A673 (cell line): ENCODE results near the gene SNAPC2. TPM values are rescaled to one million over a fixed set of nuclear protein-coding genes. Genes with fewer than 3 reads are reported as not detected.

Experiments
- BruUV-seq: library from RNA; stranded (reverse); fragments of 400-500 nt; replicated peaks from 2 replicates; lab custom pipeline; 2021; lab: Mats Ljungman, UMichigan
- CTCF ChIA-PET: fragments of 300-600 bp; sonication (Branson Sonifier 250); formaldehyde crosslinking; loops from one replicate; lab custom pipeline; 2022; ENCODE audit warnings: antibody characterized with exemption; lab: Charles Lee
- POLR2A ChIA-PET: fragments of 300-600 bp; sonication (Branson Sonifier 250); formaldehyde crosslinking; loops from one replicate; lab custom pipeline; 2022; ENCODE audit warnings: antibody characterized with exemption; ENCODE audit not compliant: low non-redundant PET; lab: Charles Lee
- DNase-seq: peaks from one replicate; pipeline ENCODE4 v3.0.0-alpha.2; 2015; ENCODE audit warnings: low spot score
- H3K27ac ChIP-seq: fragments of 200-600 bp; sonication (generic); 2 replicates; pipeline ENCODE4 v1.5.1; 2016; ENCODE audit warnings: mixed run types, low read depth, mild to moderate bottlenecking, mixed read lengths, antibody characterized with exemption, low read length; ENCODE audit not compliant: poor library complexity, severe bottlenecking
- H3K27me3 ChIP-seq: fragments of 200-600 bp; sonication (generic); replicated peaks from 2 replicates; pipeline ENCODE4 v1.6.1; 2017; ENCODE audit warnings: mixed run types, low read depth, mild to moderate bottlenecking, mixed read lengths, antibody characterized with exemption, low read length; ENCODE audit not compliant: insufficient read depth, poor library complexity
- H3K36me3 ChIP-seq: fragments of 200-600 bp; sonication (generic); 2 replicates; pipeline ENCODE4 v1.6.1; 2016; ENCODE audit warnings: mixed run types, mild to moderate bottlenecking, mixed read lengths, antibody characterized with exemption, low read length; ENCODE audit not compliant: insufficient read depth, poor library complexity, severe bottlenecking
- H3K4me1 ChIP-seq: fragments of 200-600 bp; sonication (generic); 2 replicates; pipeline ENCODE4 v1.6.1; 2017; ENCODE audit warnings: mixed run types, mild to moderate bottlenecking, mixed read lengths, antibody characterized with exemption, low read length; ENCODE audit not compliant: insufficient read depth, poor library complexity, severe bottlenecking
- H3K4me3 ChIP-seq: fragments of 200-600 bp; sonication (generic); 2 replicates; pipeline ENCODE4 v1.5.1; 2016; ENCODE audit warnings: low read depth, mixed run types, mild to moderate bottlenecking, mixed read lengths, low read length; ENCODE audit not compliant: poor library complexity, severe bottlenecking
- H3K9me3 ChIP-seq: fragments of 200-600 bp; sonication (generic); 2 replicates; pipeline ENCODE4 v1.6.1; 2016; ENCODE audit warnings: mixed run types, low read depth, mild to moderate bottlenecking, mixed read lengths, antibody characterized with exemption, low read length; ENCODE audit not compliant: poor library complexity, severe bottlenecking
- CTCF ChIP-seq: fragments of 300-800, 200-600 bp; sonication (generic); conservative IDR thresholded peaks from 2 replicates; pipeline ENCODE4 v1.5.1; 2017; ENCODE audit warnings: low read depth, mild to moderate bottlenecking, antibody characterized with exemption, low read length, moderate library complexity, mixed read lengths
- EZH2 ChIP-seq: fragments of 200-600 bp; sonication (generic); IDR thresholded peaks from 2 replicates; pipeline ENCODE4 v1.6.1; 2017; ENCODE audit warnings: borderline replicate concordance, low read depth, mild to moderate bottlenecking, mixed read lengths, antibody characterized with exemption, low read length; ENCODE audit not compliant: poor library complexity, severe bottlenecking
- intact Hi-C: fragments of 100-400 bp; cut with micrococcal nuclease; formaldehyde crosslinking; loops from one replicate; pipeline ENCODE4 v1.10.0; 2022; ENCODE audit not compliant: unreplicated experiment
- total RNA-seq: library from RNA; stranded (reverse); gene quantifications from 2 replicates; pipeline ENCODE4 v1.2.3, GENCODE V29; 2021

SNAPC2 gene
- total RNA-seq, 1 experiment from 2014 or later: 30.2 TPM

GRCh38 chr19:7921967-7922835 lies 2.1 kb downstream of the SNAPC2 start:
- BruUV-seq: TSS peak; percentile 49
- Histone ChIP-seq H3K4me1 (peaks cover 47% of the 10 kb centered on the region), H3K9me3 (no peaks in the 10 kb centered on the region), H3K4me3 (no peak overlapping the region), H3K27me3 (no peaks in the 10 kb centered on the region), H3K36me3 (peaks cover 15% of the 10 kb centered on the region), H3K27ac (no peak overlapping the region)
- POLR2A ChIA-PET: no interaction called here
- TF ChIP-seq EZH2 (no peak), CTCF (no peak)
- no peak for DNase-seq
- intact Hi-C loops: loop anchor here (5.0 kb wide), 1 partner anchor 50 kb away; the partner anchor contains the start of gene PRR36
- CTCF ChIA-PET: interaction anchor here (2.5 kb wide), 1 partner anchor 22 kb away, joined by 10 read pairs; the partner anchor contains the start of gene TIMM44

DNA sequence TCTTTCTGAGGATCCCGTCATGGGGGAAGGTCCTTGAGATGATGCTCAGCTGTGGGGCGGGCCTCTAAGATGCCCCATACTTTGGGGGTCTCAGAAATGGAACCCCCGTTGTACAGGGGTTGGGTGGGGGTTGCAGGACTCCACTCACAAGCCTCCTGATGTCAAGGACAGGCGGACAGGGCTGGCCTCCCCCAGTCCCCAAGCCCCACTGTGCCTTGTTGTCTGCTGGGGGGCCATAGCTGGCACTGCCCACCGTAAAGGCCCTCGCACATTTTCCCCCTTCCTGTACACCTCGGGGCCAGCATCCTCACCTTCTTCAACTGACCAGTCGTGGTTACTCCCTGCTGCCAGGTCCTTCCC lies 2.7 kb downstream of the SNAPC2 start:
- no peak for DNase-seq
- Histone ChIP-seq H3K9me3 (no peaks in the 10 kb centered on the region), H3K4me3 (no peak overlapping the region), H3K27ac (no peak overlapping the region), H3K27me3 (no peaks in the 10 kb centered on the region), H3K4me1 (peaks cover 41% of the 10 kb centered on the region), H3K36me3 (peaks cover 15% of the 10 kb centered on the region)
- TF ChIP-seq CTCF (no peak), EZH2 (no peak)
- ChIA-PET POLR2A (no interaction called here), CTCF (no interaction called here)
- no TSS peak for BruUV-seq
- intact Hi-C loops: loop anchor here (5.0 kb wide), 1 partner anchor 51 kb away; the partner anchor contains the start of gene PRR36

DNA sequence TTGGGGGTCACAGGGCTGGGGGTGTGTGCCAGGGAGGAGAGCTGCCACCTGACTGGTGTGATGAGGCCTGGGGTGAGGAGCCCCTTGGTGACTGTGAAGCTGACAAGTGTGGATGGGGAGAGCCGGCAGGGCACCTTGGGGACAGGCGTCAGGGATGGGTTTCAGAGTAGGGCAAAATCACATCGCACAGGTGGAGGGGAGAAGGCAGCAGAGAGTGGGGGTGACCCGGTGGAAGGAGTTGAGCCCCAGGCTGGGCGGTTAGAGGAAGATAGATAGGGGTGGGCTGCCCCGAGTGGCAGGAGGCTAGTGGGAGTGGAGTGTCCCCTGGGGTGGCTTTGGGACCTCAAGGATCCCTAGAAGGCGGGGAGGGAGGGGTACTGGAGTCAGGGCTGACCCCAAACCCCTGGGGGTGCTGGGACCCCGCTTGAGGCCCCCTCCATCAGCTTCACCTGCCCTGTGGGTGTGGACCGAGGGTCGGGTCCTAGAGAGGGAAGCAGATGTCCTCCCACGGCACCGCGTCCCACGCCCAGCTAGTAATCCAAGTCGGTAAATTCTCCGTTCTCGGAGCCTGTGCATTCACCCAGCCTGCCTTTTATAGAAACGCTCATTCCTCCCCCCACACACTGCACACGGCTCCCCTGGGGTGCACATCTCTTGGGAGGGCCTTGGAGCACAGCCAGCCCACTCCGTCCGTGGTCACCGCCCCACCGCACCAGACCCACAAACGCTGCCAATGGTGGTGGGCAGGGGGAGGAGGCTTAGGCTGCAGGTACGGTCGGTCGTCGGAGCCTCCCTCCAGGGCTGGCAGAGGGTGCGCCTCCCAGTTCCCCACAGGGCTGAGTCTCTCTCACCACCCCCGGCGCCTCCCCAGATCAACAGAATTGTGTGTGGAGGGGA lies 3.4 kb downstream of the SNAPC2 start:
- Histone ChIP-seq H3K27ac (peak overlapping the region; percentile 49), H3K4me1 (peaks cover 45% of the 10 kb centered on the region), H3K27me3 (no peaks in the 10 kb centered on the region), H3K4me3 (no peak overlapping the region), H3K9me3 (no peaks in the 10 kb centered on the region), H3K36me3 (peaks cover 15% of the 10 kb centered on the region)
- CTCF ChIA-PET: no interaction called here
- BruUV-seq: no TSS peak
- DNase-seq: no peak
- intact Hi-C loops: loop anchor here (5.0 kb wide), 1 partner anchor 51 kb away; the partner anchor contains the start of gene PRR36
- TF ChIP-seq CTCF (no peak), EZH2 (no peak)
- POLR2A ChIA-PET: interaction anchor here (0.7 kb wide), 1 partner anchor 807 kb away, joined by 6 read pairs; no protein-coding TSS in a partner anchor
